Lung microvascular endothelial cell (primary cell): ENCODE results near the gene SHTN1. TPM values are rescaled to one million over a fixed set of nuclear protein-coding genes. Genes with fewer than 3 reads are reported as not detected.

Source experiments
- DNase-seq, 2 donors: peaks; one replicate each; pipeline versions ENCODE4 v3.0.0 to v3.0.0-alpha.2; 2010; ENCODE audit warnings: low read depth in 2 of 2
- total RNA-seq: library from RNA; depleted of rRNA; stranded (reverse); fragments of >200 nt; gene quantifications from 2 replicates; pipeline ENCODE4 v1.2.1, GENCODE V29; 2014

The SHTN1 gene
- total RNA-seq, 1 donor from 2014 or later: 0.99 TPM

DNA sequence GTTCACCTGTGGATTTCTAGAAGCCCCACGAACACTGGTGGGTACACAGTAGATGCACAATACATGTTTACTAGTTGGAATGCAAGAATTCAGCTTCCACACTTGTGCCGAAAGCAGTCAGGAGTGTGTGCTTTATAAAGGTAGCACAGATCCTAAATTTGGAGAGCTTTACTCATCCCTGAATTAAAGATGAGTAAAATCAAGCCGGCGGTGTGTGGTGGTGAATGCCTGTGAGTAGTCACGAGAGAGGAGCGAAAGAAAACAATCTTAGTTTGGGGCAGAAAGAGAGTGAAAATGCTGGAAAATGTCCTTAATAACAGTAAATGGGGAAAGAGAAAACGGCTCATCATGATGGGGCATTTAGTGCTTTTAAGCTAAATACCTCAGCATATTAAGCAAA, 169.3 kb downstream of the SHTN1 start:
- no peak for DNase-seq

DNA sequence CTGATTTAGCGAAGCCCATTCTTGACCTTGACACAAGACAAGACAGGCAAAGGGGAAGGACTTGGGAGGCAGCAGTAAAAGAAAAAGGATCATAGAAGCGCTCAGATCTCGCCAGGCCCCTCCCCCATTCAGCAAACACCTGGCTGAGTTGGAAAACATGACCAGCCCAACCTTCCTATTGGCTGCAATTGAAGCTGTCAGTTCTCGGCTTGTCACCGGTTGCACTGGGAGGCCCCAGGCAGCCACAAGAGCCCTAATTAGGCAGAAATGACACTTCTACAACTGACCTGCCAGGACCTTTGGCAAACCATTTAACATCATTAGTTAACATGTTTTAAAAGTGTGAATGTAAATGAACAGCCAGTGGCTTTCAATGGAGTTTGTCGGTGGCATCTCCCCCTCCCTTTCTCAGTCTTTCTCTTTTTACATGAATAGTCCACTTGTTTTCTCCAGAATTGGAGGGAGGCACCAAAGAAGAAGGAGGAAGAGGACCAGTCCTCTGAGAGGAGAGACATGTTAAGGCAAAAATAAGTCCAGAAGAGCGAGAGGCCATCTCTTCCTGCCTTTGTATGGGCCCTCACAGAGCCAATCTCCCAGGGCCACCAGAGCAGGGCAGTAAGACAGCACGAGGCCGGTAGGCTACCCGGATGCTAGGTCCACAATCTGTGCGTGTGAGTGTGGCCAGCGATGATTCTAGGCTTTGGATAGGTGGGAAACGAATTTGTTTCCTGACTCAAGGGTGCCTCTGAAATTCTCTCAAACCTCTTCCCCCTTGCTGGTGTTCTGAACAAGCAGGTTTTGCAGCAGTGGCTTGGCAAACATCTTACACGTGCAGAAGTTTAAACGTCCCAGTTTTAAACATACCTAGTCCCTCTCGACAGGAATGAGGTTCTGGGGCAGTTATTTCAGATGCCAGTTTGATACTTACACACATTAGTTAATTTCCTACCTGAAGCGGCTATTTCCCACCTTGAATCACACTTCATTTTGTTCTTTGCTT, 170.7 kb downstream of the SHTN1 start:
- DNase-seq: no peak

DNA sequence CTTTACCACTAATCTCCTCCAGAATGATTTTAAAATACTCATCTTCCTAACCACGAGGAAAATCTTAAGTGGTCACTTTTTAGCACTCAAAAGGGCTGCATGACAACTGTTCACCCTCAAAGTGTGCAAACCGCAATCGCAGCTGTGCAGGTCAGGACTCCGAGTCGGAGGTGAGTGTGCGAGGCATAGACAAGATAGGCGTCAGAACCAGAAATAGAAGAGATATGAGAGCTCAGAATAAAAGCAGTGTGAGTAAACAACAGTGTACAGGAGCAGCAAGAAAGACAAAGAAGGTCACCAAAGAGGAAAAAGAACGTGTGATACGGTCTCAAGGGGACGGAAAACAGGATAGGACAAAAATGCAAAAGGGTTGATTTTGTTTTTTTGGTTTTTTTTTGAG, 173.2 kb downstream of the SHTN1 start:
- no peak for DNase-seq

Other genes with a start within 250 kb of the SHTN1 start
- not detected in 2 replicates for gene ENO4, start 155.7 kb downstream of the SHTN1 start, total RNA-seq
- gene VAX1, start 133.1 kb upstream of the SHTN1 start, total RNA-seq: not detected in 2 replicates
- not detected in 2 replicates for gene KCNK18, start 192.3 kb upstream of the SHTN1 start, total RNA-seq
- under 0.01 TPM in 1 of 2 replicates, not detected in the other for gene SLC18A2, start 235.9 kb upstream of the SHTN1 start, total RNA-seq